GM12878 (cell line): Measurements from ENCODE around the gene EGFR. TPM values are rescaled to one million over a fixed set of nuclear protein-coding genes. Genes with fewer than 3 reads are reported as not detected.

ENCODE experiments used
- BHLHE40 ChIP-seq, 2 experiments: fragments of 450-650 bp in 1 of 2; IDR thresholded peaks; 2 replicates each; pipeline ENCODE4 v1.6.1; 2011 to 2017; ENCODE audit warnings: low read depth in 2 of 2, borderline replicate concordance in 1 of 2, improper control_type of control experiment in 1 of 2, low read length in 1 of 2, mild to moderate bottlenecking in 1 of 2
- E2F8 ChIP-seq: fragments of 450-650 bp; IDR thresholded peaks from 2 replicates; pipeline ENCODE4 v1.6.1; 2018; ENCODE audit warnings: mild to moderate bottlenecking, low read depth, moderate library complexity; ENCODE audit not compliant: partially characterized antibody
- E4F1 ChIP-seq: fragments of 450-650 bp; IDR thresholded peaks from 2 replicates; pipeline ENCODE4 v1.6.1; 2018; ENCODE audit warnings: borderline replicate concordance, mild to moderate bottlenecking; ENCODE audit not compliant: partially characterized antibody
- EP300 ChIP-seq, 2 experiments: fragments of 150-350 bp in 1 of 2; IDR thresholded peaks; 2 replicates each; pipeline ENCODE4 v1.6.1; 2011 to 2012; ENCODE audit warnings: low read depth in 2 of 2, low read length in 2 of 2, borderline replicate concordance in 1 of 2, improper control_type of control experiment in 1 of 2, inconsistent platforms in 1 of 2; ENCODE audit not compliant: control insufficient read depth in 1 of 2
- MTA3 ChIP-seq: IDR thresholded peaks from 2 replicates; pipeline ENCODE4 v1.6.1; 2012; ENCODE audit warnings: low read length, inconsistent platforms, borderline replicate concordance
- STAT3 ChIP-seq: IDR thresholded peaks from 2 replicates; pipeline ENCODE4 v1.6.1; 2011; ENCODE audit warnings: low read depth, low read length, improper control_type of control experiment
- WRNIP1 ChIP-seq: IDR thresholded peaks from 2 replicates; pipeline ENCODE4 v1.6.1; 2011; ENCODE audit warnings: low read depth, low read length, improper control_type of control experiment, borderline replicate concordance
- ZBED1 ChIP-seq: IDR thresholded peaks from 2 replicates; pipeline ENCODE4 v1.6.1; 2016; ENCODE audit warnings: borderline replicate concordance
- polyA plus RNA-seq, 11 experiments: library from polyadenylated mRNA; depleted of rRNA in 4 of 11; unstranded in 6 of 11; stranded (reverse) in 5 of 11; fragments of >200 nt; fragmentation: Nextera tagmentation in 4 of 11; fragmentation: Illumina TruSeq in 1 of 11; extraction: Ambion mirVana in 4 of 11; extraction: Trizol in 1 of 11; gene quantifications; 1 replicate in 1 of 11; 2 replicates in 10 of 11; pipeline versions ENCODE4 v1.2.1 to v1.2.3, GENCODE V29; 2011 to 2016; ENCODE audit warnings: inconsistent platforms in 2 of 11, missing spikeins in 2 of 11, low read depth in 1 of 11
- total RNA-seq, 4 experiments: library from RNA; depleted of rRNA in 3 of 4; stranded (reverse); fragments of >200 nt in 3 of 4; fragmentation: Illumina TruSeq in 1 of 4; extraction: Trizol in 1 of 4; gene quantifications; 2 replicates each; pipeline versions ENCODE4 v1.2.1 to v1.2.3, GENCODE V29; 2013 to 2021

The EGFR gene
- total and polyA plus RNA-seq, 10 of the 15 experiments (the other 5 are each of a cell fraction or from before 2014, with no cell fraction given) = 0.01 to 0.31 TPM; not detected in 8

GRCh38 chr7:55183897-55184296 is 165.1 kb downstream of the EGFR start (continued):
- TF ChIP-seq ZBED1 (no peak), E4F1 (no peak), MTA3 (no peak), EP300 (IDR thresholded peaks at IDR 0.05; ENCODE audit: borderline replicate concordance in 1 of 2, control insufficient read depth in 1 of 2, low read depth in 2 of 2, low read length in 2 of 2) (no peak), E2F8 (no peak), STAT3 (no peak), BHLHE40 (IDR thresholded peaks at IDR 0.05; ENCODE audit: borderline replicate concordance in 1 of 2, low read depth in 2 of 2, low read length in 1 of 2) (no peak), WRNIP1 (no peak)
